ENCODE data around the gene CDC42EP5.
"Not testable (repeated sequence)": the region's sequence is repeated elsewhere in the genome, so short reads cannot be mapped to it uniquely, and the experiment has no call there.

The CDC42EP5 gene

GRCh38 chr19:54446349-54446748, 26.7 kb downstream of the CDC42EP5 start:
- not testable (repeated sequence) for DNase-seq

GRCh38 chr19:54444737-54445136, 28.4 kb downstream of the CDC42EP5 start:
- no peak for DNase-seq

- DNase-seq: no peak
These were observed 32.5 kb downstream of the CDC42EP5 start for GRCh38 chr19:54440641-54441040.

GRCh38 chr19:54439174-54439851, 33.8 kb downstream of the CDC42EP5 start:
- no peak for DNase-seq

GRCh38 chr19:54436628-54437252, 36.4 kb downstream of the CDC42EP5 start:
- DNase-seq: no peak

GRCh38 chr19:54436031-54436523, 37.0 kb downstream of the CDC42EP5 start:
- DNase-seq: no peak

- no peak for DNase-seq
These were observed 37.5 kb downstream of the CDC42EP5 start for GRCh38 chr19:54435551-54436016.

- DNase-seq: no peak
These were observed 38.3 kb downstream of the CDC42EP5 start for GRCh38 chr19:54434873-54435214.

GRCh38 chr19:54434112-54434872, 38.8 kb downstream of the CDC42EP5 start:
- peak; percentile 43 for DNase-seq

- DNase-seq: no peak
These were observed 39.4 kb downstream of the CDC42EP5 start for GRCh38 chr19:54433697-54434096.

GRCh38 chr19:54432144-54432738, 40.9 kb downstream of the CDC42EP5 start:
- DNase-seq: no peak

- DNase-seq: peak; percentile 48
These were observed 41.7 kb downstream of the CDC42EP5 start for GRCh38 chr19:54431255-54431838.

- DNase-seq: no peak
These were observed 42.5 kb downstream of the CDC42EP5 start for GRCh38 chr19:54430306-54431254.

- DNase-seq: no peak
These were observed 43.4 kb downstream of the CDC42EP5 start for GRCh38 chr19:54429545-54430227.

- no peak for DNase-seq
These were observed 44.0 kb downstream of the CDC42EP5 start for GRCh38 chr19:54429176-54429495.

GRCh38 chr19:54428323-54429175, 44.5 kb downstream of the CDC42EP5 start:
- DNase-seq: no peak

GRCh38 chr19:54427586-54427985, 45.5 kb downstream of the CDC42EP5 start:
- no peak for DNase-seq

- DNase-seq: no peak
These were observed 46.7 kb downstream of the CDC42EP5 start for GRCh38 chr19:54426291-54426931.

- no peak for DNase-seq
These were observed 47.7 kb downstream of the CDC42EP5 start for GRCh38 chr19:54425382-54425723.
